Neural cell (in vitro differentiated cells): ENCODE measurements around the gene ERBB4.
"Not testable (repeated sequence)": the region's sequence is repeated elsewhere in the genome, so short reads cannot be mapped to it uniquely, and the experiment has no call there.

Source experiments
- EP300 ChIP-seq: fragments of 450-650 bp; conservative IDR thresholded peaks from 2 replicates; pipeline ENCODE4 v1.6.1; 2014; ENCODE audit warnings: antibody characterized with exemption, mild to moderate bottlenecking, moderate library complexity; ENCODE audit not compliant: poor library complexity, severe bottlenecking
- EZH2 ChIP-seq: fragments of 200-600, 300-800 bp; shearing (Covaris generic), sonication (generic); IDR thresholded peaks from 2 replicates; pipeline ENCODE4 v1.6.1; 2014; ENCODE audit warnings: antibody characterized with exemption, low read length, borderline replicate concordance, mild to moderate bottlenecking; ENCODE audit not compliant: insufficient read depth, poor library complexity, severe bottlenecking
- POLR2AphosphoS5 ChIP-seq: IDR thresholded peaks from 2 replicates; pipeline ENCODE4 v1.6.1; 2012
- RAD21 ChIP-seq: fragments of 450-650 bp; conservative IDR thresholded peaks from 2 replicates; pipeline ENCODE4 v1.6.1; 2014; ENCODE audit warnings: antibody characterized with exemption, mild to moderate bottlenecking, moderate library complexity
- SMC3 ChIP-seq: fragments of 450-650 bp; conservative IDR thresholded peaks from 2 replicates; pipeline ENCODE4 v1.6.1; 2014; ENCODE audit warnings: antibody characterized with exemption, mild to moderate bottlenecking, moderate library complexity; ENCODE audit not compliant: poor library complexity
- TAF1 ChIP-seq: IDR thresholded peaks from 2 replicates; pipeline ENCODE4 v1.6.1; 2012; ENCODE audit warnings: low read depth
- TF ChIP-seq, protein P1 (sequence below): fragments of 450-650 bp; IDR thresholded peaks from 2 replicates; pipeline ENCODE4 v1.5.1; 2014; ENCODE audit warnings: antibody characterized with exemption, mild to moderate bottlenecking, moderate library complexity; ENCODE audit not compliant: poor library complexity, severe bottlenecking
- TF ChIP-seq, protein P2 (sequence below): IDR thresholded peaks from 2 replicates; pipeline ENCODE4 v1.6.1; 2012; ENCODE audit warnings: borderline replicate concordance

DNA sequence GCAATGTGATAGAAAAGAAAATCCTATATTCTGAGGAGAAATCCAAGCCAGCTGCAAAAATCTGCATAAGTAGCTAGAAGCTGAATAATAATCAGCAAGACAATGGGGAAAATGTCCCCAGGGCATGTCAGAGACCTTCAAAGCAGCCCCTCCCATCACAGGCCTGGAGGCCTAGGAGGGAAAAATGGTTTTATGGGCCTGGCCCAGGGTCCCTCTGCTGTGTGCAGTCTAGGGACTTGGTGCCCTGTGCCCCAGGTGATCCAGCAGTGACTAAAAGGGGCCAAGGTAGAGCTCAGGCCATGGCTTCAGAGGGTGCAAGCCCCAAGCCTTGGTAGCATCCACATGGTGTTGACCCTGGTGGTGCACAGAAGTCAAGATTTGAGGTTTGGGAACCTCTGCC is 432.1 kb downstream of the ERBB4 start:
- TF ChIP-seq, protein P1, sequence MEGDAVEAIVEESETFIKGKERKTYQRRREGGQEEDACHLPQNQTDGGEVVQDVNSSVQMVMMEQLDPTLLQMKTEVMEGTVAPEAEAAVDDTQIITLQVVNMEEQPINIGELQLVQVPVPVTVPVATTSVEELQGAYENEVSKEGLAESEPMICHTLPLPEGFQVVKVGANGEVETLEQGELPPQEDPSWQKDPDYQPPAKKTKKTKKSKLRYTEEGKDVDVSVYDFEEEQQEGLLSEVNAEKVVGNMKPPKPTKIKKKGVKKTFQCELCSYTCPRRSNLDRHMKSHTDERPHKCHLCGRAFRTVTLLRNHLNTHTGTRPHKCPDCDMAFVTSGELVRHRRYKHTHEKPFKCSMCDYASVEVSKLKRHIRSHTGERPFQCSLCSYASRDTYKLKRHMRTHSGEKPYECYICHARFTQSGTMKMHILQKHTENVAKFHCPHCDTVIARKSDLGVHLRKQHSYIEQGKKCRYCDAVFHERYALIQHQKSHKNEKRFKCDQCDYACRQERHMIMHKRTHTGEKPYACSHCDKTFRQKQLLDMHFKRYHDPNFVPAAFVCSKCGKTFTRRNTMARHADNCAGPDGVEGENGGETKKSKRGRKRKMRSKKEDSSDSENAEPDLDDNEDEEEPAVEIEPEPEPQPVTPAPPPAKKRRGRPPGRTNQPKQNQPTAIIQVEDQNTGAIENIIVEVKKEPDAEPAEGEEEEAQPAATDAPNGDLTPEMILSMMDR = not testable (repeated sequence)
- not testable (repeated sequence) for TF ChIP-seq EP300, TAF1, SMC3, EZH2, POLR2AphosphoS5, RAD21
- TF ChIP-seq, protein P2, sequence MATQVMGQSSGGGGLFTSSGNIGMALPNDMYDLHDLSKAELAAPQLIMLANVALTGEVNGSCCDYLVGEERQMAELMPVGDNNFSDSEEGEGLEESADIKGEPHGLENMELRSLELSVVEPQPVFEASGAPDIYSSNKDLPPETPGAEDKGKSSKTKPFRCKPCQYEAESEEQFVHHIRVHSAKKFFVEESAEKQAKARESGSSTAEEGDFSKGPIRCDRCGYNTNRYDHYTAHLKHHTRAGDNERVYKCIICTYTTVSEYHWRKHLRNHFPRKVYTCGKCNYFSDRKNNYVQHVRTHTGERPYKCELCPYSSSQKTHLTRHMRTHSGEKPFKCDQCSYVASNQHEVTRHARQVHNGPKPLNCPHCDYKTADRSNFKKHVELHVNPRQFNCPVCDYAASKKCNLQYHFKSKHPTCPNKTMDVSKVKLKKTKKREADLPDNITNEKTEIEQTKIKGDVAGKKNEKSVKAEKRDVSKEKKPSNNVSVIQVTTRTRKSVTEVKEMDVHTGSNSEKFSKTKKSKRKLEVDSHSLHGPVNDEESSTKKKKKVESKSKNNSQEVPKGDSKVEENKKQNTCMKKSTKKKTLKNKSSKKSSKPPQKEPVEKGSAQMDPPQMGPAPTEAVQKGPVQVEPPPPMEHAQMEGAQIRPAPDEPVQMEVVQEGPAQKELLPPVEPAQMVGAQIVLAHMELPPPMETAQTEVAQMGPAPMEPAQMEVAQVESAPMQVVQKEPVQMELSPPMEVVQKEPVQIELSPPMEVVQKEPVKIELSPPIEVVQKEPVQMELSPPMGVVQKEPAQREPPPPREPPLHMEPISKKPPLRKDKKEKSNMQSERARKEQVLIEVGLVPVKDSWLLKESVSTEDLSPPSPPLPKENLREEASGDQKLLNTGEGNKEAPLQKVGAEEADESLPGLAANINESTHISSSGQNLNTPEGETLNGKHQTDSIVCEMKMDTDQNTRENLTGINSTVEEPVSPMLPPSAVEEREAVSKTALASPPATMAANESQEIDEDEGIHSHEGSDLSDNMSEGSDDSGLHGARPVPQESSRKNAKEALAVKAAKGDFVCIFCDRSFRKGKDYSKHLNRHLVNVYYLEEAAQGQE = not testable (repeated sequence)
